ENCODE data around the gene LITAF. TPM values are rescaled to one million over a fixed set of nuclear protein-coding genes. Genes with fewer than 3 reads are reported as not detected.
A peak's percentile ranks its signal among the peaks of the same experiment; 100 is the strongest.

LITAF gene
- total RNA-seq, 1 donor from 2014 or later: 42.5 TPM

- Histone ChIP-seq H3K4me1 (no peaks in the 10 kb centered on the region), H3K79me2 (ENCODE audit: low read depth) (no peaks in the 10 kb centered on the region), H3K4me2 (no peak overlapping the region), H4K20me1 (ENCODE audit: low read depth) (no peaks in the 10 kb centered on the region), H3K9ac (no peak overlapping the region), H3F3A (ENCODE audit: low read depth) (peaks cover 19% of the 10 kb centered on the region), H3K9me3 (ENCODE audit: low read depth) (no peaks in the 10 kb centered on the region), H2AFZ (replicated peaks) (no peak overlapping the region), H3K27ac (no peak overlapping the region), H3K36me3 (no peaks in the 10 kb centered on the region), H3K4me3 (no peak overlapping the region), H3K27me3 (no peaks in the 10 kb centered on the region)
- no peak for DNase-seq (ENCODE audit: low spot score)
- Mint-ChIP-seq H3K27me3 (ENCODE audit: insufficient read depth, low read depth) (peaks cover 3% of the 10 kb centered on the region), H3K4me3 (no peak overlapping the region), H3K36me3 (no peaks in the 10 kb centered on the region), H3K4me1 (peaks cover 7% of the 10 kb centered on the region), H3K9me3 (peaks cover 5% of the 10 kb centered on the region), H3K27ac (no peak overlapping the region)
- TF ChIP-seq EZH2 (IDR thresholded peaks at IDR 0.05): no peak
- TF ChIP-seq EZH2phosphoT487 (IDR thresholded peaks at IDR 0.05): no peak
- no peak for TF ChIP-seq CTCF (IDR thresholded peaks at IDR 0.05)
Measured at GRCh38 chr16:11534262-11534661, 52.5 kb downstream of the LITAF start.

DNA sequence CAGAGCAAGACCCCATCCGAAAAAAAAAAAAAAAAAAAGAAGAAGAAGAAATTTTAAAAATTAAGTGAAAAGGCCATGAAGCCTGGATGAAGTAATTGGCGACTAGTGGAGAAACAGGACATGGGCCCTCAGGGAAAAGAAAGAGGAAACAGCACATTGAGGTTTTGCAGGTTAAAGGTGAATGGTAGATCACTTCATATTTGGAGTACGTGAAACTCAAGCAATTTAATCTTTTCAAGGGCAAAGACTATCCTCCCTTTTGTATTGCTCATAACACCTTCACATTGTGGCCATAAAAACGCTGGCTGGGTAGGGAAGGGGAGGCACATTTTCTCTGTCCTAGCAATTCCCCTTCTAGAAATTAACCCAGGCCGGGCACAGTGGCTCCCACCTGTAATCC, 53.1 kb downstream of the LITAF start:
- Histone ChIP-seq H4K20me1 (ENCODE audit: low read depth) (no peaks in the 10 kb centered on the region), H3K9me3 (ENCODE audit: low read depth) (no peaks in the 10 kb centered on the region), H3K27ac (no peak overlapping the region), H3K27me3 (no peaks in the 10 kb centered on the region), H3K79me2 (ENCODE audit: low read depth) (no peaks in the 10 kb centered on the region), H3K4me1 (no peaks in the 10 kb centered on the region), H3F3A (ENCODE audit: low read depth) (peaks cover 19% of the 10 kb centered on the region), H3K36me3 (no peaks in the 10 kb centered on the region), H3K9ac (no peak overlapping the region), H3K4me3 (no peak overlapping the region), H2AFZ (replicated peaks) (no peak overlapping the region), H3K4me2 (no peak overlapping the region)
- H3K4me3 Mint-ChIP-seq: no peak overlapping the region
- TF ChIP-seq EZH2 (IDR thresholded peaks at IDR 0.05) (no peak), EZH2phosphoT487 (IDR thresholded peaks at IDR 0.05) (no peak), CTCF (IDR thresholded peaks at IDR 0.05) (no peak)
- H3K36me3 Mint-ChIP-seq: no peaks in the 10 kb centered on the region
- peaks cover 7% of the 10 kb centered on the region for H3K4me1 Mint-ChIP-seq
- peaks cover 5% of the 10 kb centered on the region for H3K9me3 Mint-ChIP-seq
- DNase-seq (ENCODE audit: low spot score): no peak
- no peak overlapping the region for H3K27ac Mint-ChIP-seq
- H3K27me3 Mint-ChIP-seq (ENCODE audit: insufficient read depth, low read depth): peaks cover 3% of the 10 kb centered on the region

- Histone ChIP-seq H4K20me1 (ENCODE audit: low read depth) (no peaks in the 10 kb centered on the region), H3K36me3 (no peaks in the 10 kb centered on the region), H3K79me2 (ENCODE audit: low read depth) (no peaks in the 10 kb centered on the region), H3K27ac (no peak overlapping the region), H3K4me2 (no peak overlapping the region), H3F3A (ENCODE audit: low read depth) (peaks cover 28% of the 10 kb centered on the region), H3K4me3 (no peak overlapping the region), H3K4me1 (peaks cover 9% of the 10 kb centered on the region), H3K9me3 (ENCODE audit: low read depth) (no peaks in the 10 kb centered on the region), H3K27me3 (peaks cover 4% of the 10 kb centered on the region), H3K9ac (no peak overlapping the region), H2AFZ (replicated peaks) (no peak overlapping the region)
- Mint-ChIP-seq H3K36me3 (no peaks in the 10 kb centered on the region), H3K4me1 (peaks cover 15% of the 10 kb centered on the region), H3K27ac (no peak overlapping the region), H3K4me3 (no peak overlapping the region), H3K9me3 (peaks cover 5% of the 10 kb centered on the region), H3K27me3 (ENCODE audit: insufficient read depth, low read depth) (peaks cover 5% of the 10 kb centered on the region)
- peak; percentile 12 for DNase-seq (ENCODE audit: low spot score)
- TF ChIP-seq EZH2 (IDR thresholded peaks at IDR 0.05) (no peak), CTCF (IDR thresholded peaks at IDR 0.05) (no peak), EZH2phosphoT487 (IDR thresholded peaks at IDR 0.05) (no peak)
Measured at GRCh38 chr16:11530171-11530940, 56.4 kb downstream of the LITAF start.

Measured in neural progenitor cell (in vitro differentiated cells).